ENCODE data around the gene OXT. TPM values are rescaled to one million over a fixed set of nuclear protein-coding genes. Genes with fewer than 3 reads are reported as not detected.

Gene OXT
- total and polyA plus RNA-seq, 2 of the 4 experiments (the other 2 are of a cell fraction) = not detected

- no peak overlapping the region for H2AK9ac ChIP-seq (replicated peaks; ENCODE audit: low read depth, low read length, poor library complexity)
- no peak overlapping the region for H3K18ac ChIP-seq (ENCODE audit: low read depth, low read length)
- dilution Hi-C loops (cut with HindIII; ENCODE audit: low sequenced_read_pairs, unreplicated experiment) = no loop called here
- H3K4me1 ChIP-seq (ENCODE audit: control insufficient read depth, insufficient read depth, low read length) = peaks cover 4% of the 10 kb centered on the region; the same call in 1 of the 2 replicates
- no peaks in the 10 kb centered on the region for H3K27me3 ChIP-seq (ENCODE audit: control insufficient read depth, insufficient read depth, low read length)
- no peak overlapping the region for H4K5ac ChIP-seq (ENCODE audit: low read depth, low read length)
- H3K36me3 ChIP-seq (ENCODE audit: control insufficient read depth, insufficient read depth, low read length) = peaks cover 21% of the 10 kb centered on the region
- H2BK15ac ChIP-seq (ENCODE audit: low read depth, low read length) = no peak overlapping the region
- in situ Hi-C loops (cut with MboI; ENCODE audit: low sequenced_read_pairs) = no loop called here
- no peak overlapping the region for H2BK120ac ChIP-seq (ENCODE audit: low read depth, low read length)
- no CpG with 5 or more reads among the region's 7 CpGs for WGBS, 2 experiments (ENCODE audit: extremely low coverage in 2 of 2, insufficient read length in 1 of 2)
- no peak overlapping the region for H3K4me3 ChIP-seq (ENCODE audit: insufficient read depth, low read depth, low read length)
- H3K4ac ChIP-seq (ENCODE audit: low read depth, low read length) = no peak overlapping the region
- DNase-seq = no peak
- H3K9me3 ChIP-seq (ENCODE audit: control insufficient read depth, insufficient read depth, low read length) = no peaks in the 10 kb centered on the region
- CTCF ChIA-PET = no interaction called here
- TF ChIP-seq USF2 (IDR thresholded peaks at IDR 0.05; ENCODE audit: low read depth, low read length) (no peak), FOS (IDR thresholded peaks at IDR 0.05; ENCODE audit: low read depth, low read length) (no peak), BHLHE40 (IDR thresholded peaks at IDR 0.05; ENCODE audit: low read depth, low read length) (no peak), MAFK (IDR thresholded peaks at IDR 0.05; ENCODE audit: low read depth, low read length) (no peak), RCOR1 (IDR thresholded peaks at IDR 0.05; ENCODE audit: insufficient replicate concordance, low read length) (no peak), CEBPB (IDR thresholded peaks at IDR 0.05; ENCODE audit: low read depth, low read length) (no peak), SMC3 (IDR thresholded peaks at IDR 0.05; ENCODE audit: low read depth, low read length) (no peak), ELK1 (IDR thresholded peaks at IDR 0.05; ENCODE audit: borderline replicate concordance, low read depth, low read length) (no peak), CHD1 (IDR thresholded peaks at IDR 0.05; ENCODE audit: low read depth, low read length) (no peak), NFE2L2 (IDR thresholded peaks at IDR 0.05; ENCODE audit: low read depth, low read length) (no peak), MAZ (IDR thresholded peaks at IDR 0.05; ENCODE audit: borderline replicate concordance, low read depth, low read length) (no peak), RAD21 (IDR thresholded peaks at IDR 0.05; ENCODE audit: low read length) (no peak), RFX5 (IDR thresholded peaks at IDR 0.05; ENCODE audit: low read depth, low read length) (no peak), CTCF (conservative IDR thresholded peaks at IDR 0.05; ENCODE audit: low read depth, low read length) (no peak), POLR2A (IDR thresholded peaks at IDR 0.05; ENCODE audit: low read depth, low read length) (no peak), MXI1 (IDR thresholded peaks at IDR 0.05; ENCODE audit: borderline replicate concordance, low read depth, low read length) (no peak)
- H3K27ac ChIP-seq (ENCODE audit: insufficient read depth, low read length) = no peak overlapping the region
- POLR2A ChIA-PET (ENCODE audit: unreplicated experiment) = interaction anchor here (0.6 kb wide), 1 partner anchor 132 kb away, joined by 3 read pairs; no protein-coding TSS in a partner anchor
- H3K56ac ChIP-seq (ENCODE audit: extremely low read depth, insufficient read depth, low read length) = no peak overlapping the region
- peaks cover 9 to 18% of the 10 kb centered on the region in 2 experiments for H3K79me1 ChIP-seq (ENCODE audit: low read depth in 1 of 2, low read length in 2 of 2)
- no peak overlapping the region for H2BK5ac ChIP-seq (ENCODE audit: low read depth, low read length, poor library complexity, severe bottlenecking)
- H3K4me2 ChIP-seq (ENCODE audit: low read depth, low read length) = no peak overlapping the region
- ATAC-seq (ENCODE audit: low read depth) = no peak
- peaks cover 9% of the 10 kb centered on the region for H4K20me1 ChIP-seq (ENCODE audit: insufficient read depth, low read length)
- no peak overlapping the region for H2AFZ ChIP-seq (replicated peaks; ENCODE audit: low read length, poor library complexity)
- no peak overlapping the region for H2BK20ac ChIP-seq (ENCODE audit: low read depth, low read length)
- H2AK5ac ChIP-seq (ENCODE audit: low read depth, low read length) = no peak overlapping the region
- no peak overlapping the region for H3K14ac ChIP-seq (replicated peaks; ENCODE audit: low read depth, low read length)
- H4K8ac ChIP-seq (ENCODE audit: low read depth in 2 of 2, low read length in 2 of 2) = no peak overlapping the region
- BruUV-seq (replicated peaks) = no TSS peak
- peaks cover 11% of the 10 kb centered on the region for H3K9me1 ChIP-seq (ENCODE audit: insufficient read depth, low read length)
- no peak overlapping the region for H3K9ac ChIP-seq (ENCODE audit: low read depth, low read length)
- no peak overlapping the region for H4K91ac ChIP-seq (ENCODE audit: insufficient read depth, low read depth, low read length)
- no peak overlapping the region for H3K23ac ChIP-seq (ENCODE audit: low read depth, low read length)
- intact Hi-C loops (cut with micrococcal nuclease) = loop anchor here (10.0 kb wide), 1 partner anchor 263 kb away; no protein-coding TSS in a partner anchor
These were observed 19.9 kb upstream of the OXT start for GRCh38 chr20:3051385-3052019.

All from IMR-90 (cell line).